Measurements from ENCODE around the gene DNAJC5.

Gene DNAJC5

DNA sequence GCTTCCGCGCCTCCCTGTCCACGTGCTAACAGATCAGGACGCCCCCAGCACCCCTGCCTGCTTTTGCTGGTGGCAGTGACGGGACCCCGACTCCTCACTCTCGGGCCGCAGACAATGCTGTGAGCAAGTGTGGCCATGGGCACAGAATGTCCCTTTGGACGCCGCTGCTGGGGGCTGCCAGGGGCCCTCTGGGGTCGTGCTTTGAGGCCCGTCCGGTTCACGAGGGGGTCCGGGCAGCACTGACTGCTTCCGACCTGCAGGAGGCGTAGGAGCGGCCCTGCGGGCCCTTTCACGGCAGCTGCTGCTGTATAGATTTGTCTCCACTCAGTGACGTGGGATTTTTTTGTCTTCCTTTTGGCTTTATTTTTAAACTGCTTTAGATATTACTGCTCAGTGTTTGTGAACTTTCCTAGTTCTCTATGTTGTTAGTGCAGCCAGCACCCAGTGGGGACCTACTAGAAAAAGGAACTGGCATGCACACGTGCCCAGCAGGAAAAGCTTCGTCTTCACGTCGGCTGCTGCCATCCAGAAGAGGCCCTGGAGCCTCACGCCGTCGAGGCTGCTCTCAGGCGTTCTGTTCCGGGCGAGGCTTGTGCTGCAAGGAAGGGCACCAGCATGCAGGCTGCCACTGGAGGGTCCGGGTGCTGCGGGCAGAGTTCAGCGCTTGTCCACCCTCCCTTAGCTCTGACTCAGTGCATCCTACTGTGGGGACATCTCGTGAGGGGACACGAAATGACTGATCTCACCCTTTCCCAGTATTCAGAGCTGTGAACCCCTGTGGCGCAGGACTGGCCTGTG, 39.5 kb downstream of the DNAJC5 start:
- TF ChIP-seq, protein P1, sequence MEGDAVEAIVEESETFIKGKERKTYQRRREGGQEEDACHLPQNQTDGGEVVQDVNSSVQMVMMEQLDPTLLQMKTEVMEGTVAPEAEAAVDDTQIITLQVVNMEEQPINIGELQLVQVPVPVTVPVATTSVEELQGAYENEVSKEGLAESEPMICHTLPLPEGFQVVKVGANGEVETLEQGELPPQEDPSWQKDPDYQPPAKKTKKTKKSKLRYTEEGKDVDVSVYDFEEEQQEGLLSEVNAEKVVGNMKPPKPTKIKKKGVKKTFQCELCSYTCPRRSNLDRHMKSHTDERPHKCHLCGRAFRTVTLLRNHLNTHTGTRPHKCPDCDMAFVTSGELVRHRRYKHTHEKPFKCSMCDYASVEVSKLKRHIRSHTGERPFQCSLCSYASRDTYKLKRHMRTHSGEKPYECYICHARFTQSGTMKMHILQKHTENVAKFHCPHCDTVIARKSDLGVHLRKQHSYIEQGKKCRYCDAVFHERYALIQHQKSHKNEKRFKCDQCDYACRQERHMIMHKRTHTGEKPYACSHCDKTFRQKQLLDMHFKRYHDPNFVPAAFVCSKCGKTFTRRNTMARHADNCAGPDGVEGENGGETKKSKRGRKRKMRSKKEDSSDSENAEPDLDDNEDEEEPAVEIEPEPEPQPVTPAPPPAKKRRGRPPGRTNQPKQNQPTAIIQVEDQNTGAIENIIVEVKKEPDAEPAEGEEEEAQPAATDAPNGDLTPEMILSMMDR (conservative IDR thresholded peaks at IDR 0.05; ENCODE audit: low read length) = no peak
- no peak overlapping the region for H3K4me3 ChIP-seq (ENCODE audit: low read length)
- no peak for DNase-seq (ENCODE audit: low read depth)

DNA sequence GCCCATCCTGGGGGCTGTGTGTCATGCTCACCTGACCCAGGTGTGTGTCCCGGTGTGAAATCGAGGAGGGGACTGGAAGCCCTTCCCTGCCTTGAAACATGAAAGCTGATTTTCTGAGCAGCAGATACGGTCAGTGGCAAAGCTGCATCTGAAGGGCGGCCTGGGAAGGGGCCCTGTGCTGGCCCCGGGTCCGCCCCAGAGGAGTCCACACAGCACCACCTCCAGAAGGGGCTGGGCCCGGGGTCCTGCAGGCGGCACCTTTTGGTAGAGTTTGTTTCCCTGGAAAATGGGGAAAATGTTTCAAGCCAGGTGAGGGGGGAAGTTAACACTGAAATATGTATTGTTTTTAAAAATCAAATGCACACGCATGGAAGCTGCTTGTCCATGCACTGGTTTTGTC, 40.5 kb downstream of the DNAJC5 start:
- no peak for DNase-seq (ENCODE audit: low read depth)
- no peak overlapping the region for H3K4me3 ChIP-seq (ENCODE audit: low read length)
- TF ChIP-seq, protein P1 (conservative IDR thresholded peaks at IDR 0.05; ENCODE audit: low read length) = no peak

DNA sequence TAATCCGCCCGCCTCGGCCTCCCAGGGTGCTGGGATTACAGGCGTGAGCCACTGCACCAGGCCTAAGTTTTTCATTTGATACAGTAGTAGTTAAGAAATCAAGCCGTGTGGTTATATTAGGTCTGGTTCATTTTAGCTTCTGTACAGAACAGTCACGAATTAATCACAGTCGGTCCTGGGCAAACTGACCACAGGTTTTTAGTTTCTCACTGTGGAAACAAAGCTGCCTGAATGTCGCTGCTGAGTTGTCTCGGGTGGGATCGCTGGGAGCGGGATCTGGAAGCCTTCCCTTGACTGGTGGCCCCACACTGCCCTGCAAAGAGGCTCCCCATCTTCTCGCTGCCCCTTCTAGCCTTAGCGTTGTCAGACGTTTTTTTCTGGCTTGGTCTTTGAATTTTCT, 42.7 kb downstream of the DNAJC5 start:
- no peak for DNase-seq (ENCODE audit: low read depth)
- H3K4me3 ChIP-seq (ENCODE audit: low read length) = no peak overlapping the region
- TF ChIP-seq, protein P1 (conservative IDR thresholded peaks at IDR 0.05; ENCODE audit: low read length) = no peak

DNA sequence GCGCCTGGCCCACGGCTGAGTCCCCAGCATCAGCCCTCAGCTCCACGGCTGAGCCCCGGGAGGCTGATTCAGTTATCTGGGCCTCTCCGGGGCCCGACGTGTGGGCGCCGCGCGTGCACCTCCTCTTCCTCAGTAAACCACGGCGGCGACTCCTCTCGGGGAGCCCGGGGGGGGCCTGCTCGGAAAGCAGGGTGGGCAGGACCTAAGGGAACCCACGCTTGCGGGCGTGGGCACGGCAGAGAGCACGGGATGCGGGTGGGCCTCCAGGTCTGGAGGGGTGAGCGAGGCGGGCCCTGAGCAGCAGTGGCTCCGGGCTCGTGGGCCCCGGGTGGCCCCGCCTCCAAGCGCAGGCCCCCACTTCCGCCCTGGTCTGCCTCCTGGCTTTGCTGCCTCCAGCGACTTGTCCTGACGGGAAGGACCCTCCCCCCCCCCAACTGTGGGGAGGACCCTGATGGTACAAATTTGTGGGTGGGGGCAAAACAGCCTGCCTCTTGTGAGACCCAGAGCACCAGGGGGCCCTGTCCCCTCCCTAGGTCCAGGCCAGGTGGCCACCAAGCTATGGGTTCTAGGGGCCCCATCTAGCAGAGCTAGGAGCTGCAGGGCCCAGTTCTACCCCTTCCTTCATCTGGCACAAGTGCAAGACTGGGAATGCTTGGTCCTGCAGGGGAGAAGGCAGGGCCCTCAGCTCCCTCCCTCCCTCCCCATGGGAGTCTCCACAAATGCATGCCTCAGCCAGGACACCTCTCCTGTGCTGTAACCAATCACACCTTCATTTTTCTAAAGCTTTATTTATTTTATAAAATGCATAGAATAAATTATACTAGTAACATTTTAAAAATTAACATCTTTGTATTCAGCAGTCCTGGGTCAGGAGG, 44.4 kb downstream of the DNAJC5 start:
- TF ChIP-seq, protein P1 (conservative IDR thresholded peaks at IDR 0.05; ENCODE audit: low read length) = no peak
- no peak overlapping the region for H3K4me3 ChIP-seq (ENCODE audit: low read length)
- DNase-seq (ENCODE audit: low read depth) = no peak

DNA sequence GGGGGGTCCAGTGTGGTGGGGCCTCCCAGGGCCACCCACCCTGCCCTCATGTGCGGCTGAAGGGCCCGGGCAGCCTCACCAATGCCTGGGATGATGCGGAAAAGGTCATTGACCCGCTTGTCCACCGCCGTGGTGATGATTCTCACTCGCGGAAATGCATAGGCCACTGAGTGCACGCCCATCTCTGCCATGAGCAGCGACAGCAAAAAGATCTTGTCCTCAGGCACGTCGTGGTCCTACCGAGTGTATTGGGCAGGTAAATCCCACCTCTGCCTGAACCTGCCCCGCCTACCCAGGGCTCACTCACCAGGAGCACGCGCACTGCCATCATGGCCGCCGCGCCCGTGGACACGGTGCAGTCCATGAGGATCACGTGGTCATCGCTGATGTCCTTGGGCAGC, 45.1 kb downstream of the DNAJC5 start:
- H3K4me3 ChIP-seq (ENCODE audit: low read length) = no peak overlapping the region
- TF ChIP-seq, protein P1 (conservative IDR thresholded peaks at IDR 0.05; ENCODE audit: low read length) = no peak
- no peak for DNase-seq (ENCODE audit: low read depth)

DNA sequence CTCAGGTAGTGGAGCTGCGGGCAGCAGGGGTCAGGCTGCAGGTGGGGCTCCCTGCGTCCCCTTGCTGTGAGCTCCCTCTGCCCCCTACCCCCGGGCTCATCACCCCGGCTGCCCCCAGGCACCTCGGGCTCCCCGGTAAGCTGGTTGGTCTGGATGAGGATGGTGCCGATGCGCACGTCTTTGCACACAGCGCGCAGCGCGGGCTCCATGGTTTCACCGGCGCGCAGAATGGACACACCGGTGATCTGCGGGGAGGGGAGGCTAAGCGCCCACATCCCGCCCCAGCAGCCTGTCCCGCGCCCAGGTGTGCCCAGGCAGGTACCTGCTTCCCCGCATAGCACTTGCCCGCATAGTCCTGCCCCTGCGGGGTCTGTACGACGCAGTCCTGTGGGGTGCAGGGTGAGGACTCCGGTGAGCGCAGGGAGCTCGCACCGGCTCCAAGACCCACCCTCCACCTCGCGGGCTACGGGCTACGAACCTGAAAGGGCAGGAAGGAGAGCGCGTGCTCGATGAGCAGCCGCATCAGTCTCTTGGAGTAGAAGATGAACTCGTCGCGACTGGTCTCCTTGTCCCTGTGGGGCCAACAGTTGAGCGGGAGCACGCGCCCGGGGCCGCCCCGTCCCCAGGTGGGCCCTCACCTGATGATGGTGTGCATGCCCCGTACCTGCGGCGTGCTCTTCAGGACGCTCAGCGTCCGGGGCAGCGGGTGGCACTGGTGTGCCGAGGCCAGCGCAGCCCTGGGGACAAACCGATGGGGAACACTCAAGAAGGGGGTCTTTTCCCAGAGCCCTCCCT, 45.7 kb downstream of the DNAJC5 start:
- TF ChIP-seq, protein P1 (conservative IDR thresholded peaks at IDR 0.05; ENCODE audit: low read length) = no peak
- no peak overlapping the region for H3K4me3 ChIP-seq (ENCODE audit: low read length)
- DNase-seq (ENCODE audit: low read depth) = no peak
